Stimulated activated naive CD8-positive, alpha-beta T cell treated with anti-CD3 and anti-CD28 coated beads, Interleukin-15, Interleukin-2, amounts not matched to agents 100 U/mL and 50 U/mL, for 24 hours (primary cell): ENCODE measurements around the gene CHD9.

Experiments
- ATAC-seq: fragments of 150-1000 bp; cut with Tn5 transposase; one replicate; pipeline ENCODE4 v1.10.0; 2021
- DNase-seq: peaks from one replicate; pipeline ENCODE4 v3.0.0; 2021

Gene CHD9

DNA sequence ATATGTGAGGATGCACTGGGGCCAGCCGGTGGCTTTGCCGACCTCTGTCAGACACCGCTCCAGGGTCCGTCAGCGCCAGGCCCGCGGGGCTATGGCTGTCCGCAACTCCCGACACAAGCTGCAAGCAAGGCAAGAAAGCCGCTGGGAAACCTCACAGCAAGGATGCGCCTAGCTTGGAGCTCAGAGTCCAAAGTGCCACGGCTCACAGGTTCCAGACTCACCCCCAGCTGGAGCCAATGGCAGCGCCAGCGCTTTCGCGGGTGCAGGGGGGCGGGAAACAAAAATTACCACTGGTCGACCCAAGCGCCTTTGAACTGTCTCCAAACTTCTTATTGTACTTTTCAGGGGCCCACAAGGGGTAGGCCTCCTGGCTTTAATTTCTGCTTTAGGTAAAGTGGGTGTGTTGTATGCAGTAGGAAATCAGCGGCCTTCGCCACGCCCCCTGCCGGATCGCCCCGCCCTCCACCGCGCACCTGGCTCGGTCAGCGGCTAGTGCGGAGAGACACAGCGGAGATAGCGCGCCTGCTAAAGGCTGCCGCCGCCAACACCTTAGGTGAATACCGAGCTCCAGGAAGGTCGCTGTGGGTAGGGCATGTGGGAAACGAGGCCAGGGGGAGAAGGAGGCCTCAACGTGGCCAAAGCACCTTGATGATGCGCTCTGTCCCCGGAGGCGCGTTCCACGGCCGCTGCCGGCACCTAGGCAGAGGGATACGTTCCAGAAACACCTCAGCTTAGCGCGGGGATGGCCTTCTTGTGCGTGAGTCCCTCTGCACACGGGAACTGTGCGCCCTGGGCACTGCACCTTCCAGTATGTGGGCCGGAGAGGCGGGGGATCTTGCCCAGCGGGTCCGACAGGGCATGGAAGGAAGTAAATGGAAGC, 318.4 kb downstream of the CHD9 start:
- DNase-seq (peak; percentile 77), ATAC-seq (peak; percentile 84)

GRCh38 chr16:53374800-53375199, 320.0 kb downstream of the CHD9 start:
- ATAC-seq (no peak), DNase-seq (no peak)

- DNase-seq = no peak
- ATAC-seq = no peak
Measured at GRCh38 chr16:53378138-53378537, 323.3 kb downstream of the CHD9 start.
